Astrocyte of the cerebellum (primary cell): ENCODE data around the gene ARHGEF7.
"Not testable (repeated sequence)": the region's sequence is repeated elsewhere in the genome, so short reads cannot be mapped to it uniquely, and the experiment has no call there.

ENCODE experiments used
- DNase-seq: peaks from one replicate; pipeline ENCODE4 v3.0.0-alpha.2; 2011; ENCODE audit warnings: low read depth
- H3K4me3 ChIP-seq: 2 replicates; pipeline ENCODE4 v1.5.1; 2011; ENCODE audit warnings: mild to moderate bottlenecking, low read depth, low read length, moderate library complexity
- CTCF ChIP-seq: IDR thresholded peaks from 2 replicates; pipeline ENCODE4 v1.5.1; 2012; ENCODE audit warnings: low read length, low read depth, moderate library complexity, mild to moderate bottlenecking; ENCODE audit errors: missing control alignments
- in situ Hi-C: cut with HindIII; loops from 2 replicates; pipeline ENCODE4 v1.10.0; 2017; ENCODE audit warnings: low sequenced_read_pairs

Gene ARHGEF7, protein sequence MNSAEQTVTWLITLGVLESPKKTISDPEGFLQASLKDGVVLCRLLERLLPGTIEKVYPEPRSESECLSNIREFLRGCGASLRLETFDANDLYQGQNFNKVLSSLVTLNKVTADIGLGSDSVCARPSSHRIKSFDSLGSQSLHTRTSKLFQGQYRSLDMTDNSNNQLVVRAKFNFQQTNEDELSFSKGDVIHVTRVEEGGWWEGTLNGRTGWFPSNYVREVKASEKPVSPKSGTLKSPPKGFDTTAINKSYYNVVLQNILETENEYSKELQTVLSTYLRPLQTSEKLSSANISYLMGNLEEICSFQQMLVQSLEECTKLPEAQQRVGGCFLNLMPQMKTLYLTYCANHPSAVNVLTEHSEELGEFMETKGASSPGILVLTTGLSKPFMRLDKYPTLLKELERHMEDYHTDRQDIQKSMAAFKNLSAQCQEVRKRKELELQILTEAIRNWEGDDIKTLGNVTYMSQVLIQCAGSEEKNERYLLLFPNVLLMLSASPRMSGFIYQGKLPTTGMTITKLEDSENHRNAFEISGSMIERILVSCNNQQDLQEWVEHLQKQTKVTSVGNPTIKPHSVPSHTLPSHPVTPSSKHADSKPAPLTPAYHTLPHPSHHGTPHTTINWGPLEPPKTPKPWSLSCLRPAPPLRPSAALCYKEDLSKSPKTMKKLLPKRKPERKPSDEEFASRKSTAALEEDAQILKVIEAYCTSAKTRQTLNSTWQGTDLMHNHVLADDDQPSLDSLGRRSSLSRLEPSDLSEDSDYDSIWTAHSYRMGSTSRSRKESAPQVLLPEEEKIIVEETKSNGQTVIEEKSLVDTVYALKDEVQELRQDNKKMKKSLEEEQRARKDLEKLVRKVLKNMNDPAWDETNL

DNA sequence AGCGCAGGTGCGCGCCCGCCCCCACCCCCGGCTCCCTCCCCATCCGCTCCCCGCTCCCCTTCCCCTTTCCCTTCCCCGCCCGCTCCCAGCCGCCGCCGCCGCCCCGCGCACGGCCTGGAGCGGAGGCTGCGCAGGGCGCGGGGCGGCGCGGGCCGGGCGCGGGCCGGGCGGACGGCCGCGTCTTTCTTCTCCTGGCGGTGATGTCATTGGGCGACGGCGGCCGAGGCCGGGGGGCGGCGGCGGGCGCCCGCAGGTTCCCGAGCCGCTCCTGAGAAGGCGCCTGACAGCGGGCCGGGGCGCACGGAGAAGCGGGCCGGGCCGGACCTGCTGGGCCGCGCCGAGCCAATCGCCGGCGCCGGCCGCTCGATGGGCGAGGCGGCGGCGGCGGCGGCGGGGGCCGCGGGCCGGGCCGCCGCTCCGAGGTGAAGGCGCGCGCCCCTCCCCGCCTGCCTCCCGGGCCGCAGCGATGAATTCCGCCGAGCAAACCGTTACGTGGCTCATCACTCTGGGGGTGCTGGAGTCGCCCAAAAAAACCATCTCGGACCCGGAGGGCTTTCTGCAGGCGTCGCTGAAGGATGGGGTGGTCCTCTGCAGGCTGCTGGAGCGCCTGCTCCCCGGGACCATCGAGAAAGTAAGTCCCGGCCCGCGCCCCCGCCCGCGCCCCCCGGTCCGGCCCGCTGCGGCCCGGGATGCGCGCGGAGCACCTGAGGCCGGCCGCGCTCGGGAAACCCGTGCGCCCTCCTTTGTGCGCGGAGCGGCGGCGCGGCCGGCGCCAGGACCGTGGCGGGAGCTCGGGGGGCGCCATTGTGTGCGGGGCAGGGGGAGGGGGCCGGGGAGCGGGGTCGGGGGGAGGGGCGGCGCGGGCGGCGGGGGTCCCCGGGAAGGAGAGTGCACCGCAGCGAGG lies at the start of gene ARHGEF7:
ARHGEF7 (plus strand) TSS at position 250 of the 904 bp plus-strand sequence; CDS start at position 467, 217 bp downstream.
- DNase-seq: no peak
- in situ Hi-C loops: no loop called here
- TF ChIP-seq CTCF: no peak
- peak within 1 kb of the TSS; percentile 46 for H3K4me3 ChIP-seq

DNA sequence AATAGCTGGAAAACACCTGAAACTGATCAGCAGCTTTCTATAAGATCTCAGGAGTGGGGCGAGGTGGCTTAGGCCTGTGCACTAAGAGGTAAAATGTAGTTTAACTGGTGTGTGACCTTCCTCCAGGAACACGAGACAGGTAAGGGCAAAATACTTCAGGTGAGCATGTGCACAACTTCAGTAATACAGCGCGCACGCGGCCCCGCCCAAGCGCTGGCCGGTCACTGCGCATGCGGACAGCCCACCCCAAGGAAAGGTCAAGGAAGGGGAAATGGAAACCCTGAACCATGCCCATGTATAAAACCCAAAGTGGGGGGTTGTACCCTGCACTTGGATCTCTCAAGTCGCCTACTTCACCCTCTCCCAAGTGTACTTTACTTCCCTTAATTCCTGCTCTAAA lies 49.4 kb upstream of the ARHGEF7 start:
- TF ChIP-seq CTCF: no peak
- in situ Hi-C loops: loop anchor here (10.0 kb wide), 1 partner anchor 119 kb away; no protein-coding TSS in a partner anchor
- H3K4me3 ChIP-seq: no peak overlapping the region
- DNase-seq: no peak

GRCh38 chr13:111066544-111066943 lies 48.6 kb upstream of the ARHGEF7 start:
- no peak for DNase-seq
- H3K4me3 ChIP-seq: no peak overlapping the region
- TF ChIP-seq CTCF: no peak
- in situ Hi-C loops: loop anchor here (10.0 kb wide), 1 partner anchor 118 kb away; no protein-coding TSS in a partner anchor

GRCh38 chr13:111068009-111068350 lies 47.1 kb upstream of the ARHGEF7 start:
- in situ Hi-C loops: loop anchor here (10.0 kb wide), 1 partner anchor 117 kb away; no protein-coding TSS in a partner anchor
- H3K4me3 ChIP-seq: no peak overlapping the region
- no peak for TF ChIP-seq CTCF
- DNase-seq: no peak

GRCh38 chr13:111071120-111071519 lies 44.0 kb upstream of the ARHGEF7 start:
- in situ Hi-C loops, DNase-seq, H3K4me3 ChIP-seq: not testable (repeated sequence)

GRCh38 chr13:111071526-111071925 lies 43.6 kb upstream of the ARHGEF7 start:
- in situ Hi-C loops, H3K4me3 ChIP-seq, DNase-seq: not testable (repeated sequence)

GRCh38 chr13:111074826-111075225 lies 40.3 kb upstream of the ARHGEF7 start:
- in situ Hi-C loops: no loop called here
- H3K4me3 ChIP-seq: no peak overlapping the region
- DNase-seq: no peak
- TF ChIP-seq CTCF: no peak
